Neural crest cell (in vitro differentiated cells): ENCODE results near the gene KIFAP3. TPM values are rescaled to one million over a fixed set of nuclear protein-coding genes. Genes with fewer than 3 reads are reported as not detected.

Source experiments
- DNase-seq: peaks from one replicate; pipeline ENCODE4 v3.0.0; 2021; ENCODE audit warnings: low read depth, mixed read lengths, low spot score
- H3K27ac Mint-ChIP-seq: one replicate; pipeline ENCODE4 v1.8.0; 2021; ENCODE audit warnings: mild to moderate bottlenecking, mixed read lengths; ENCODE audit not compliant: unreplicated experiment
- H3K27me3 Mint-ChIP-seq: 2 replicates; pipeline ENCODE4 v1.8.0; 2021; ENCODE audit warnings: low read depth, mild to moderate bottlenecking, mixed read lengths
- H3K36me3 Mint-ChIP-seq: 2 replicates; pipeline ENCODE4 v1.8.0; 2021; ENCODE audit warnings: low read depth, mild to moderate bottlenecking, mixed read lengths
- H3K4me1 Mint-ChIP-seq: 2 replicates; pipeline ENCODE4 v1.8.0; 2021; ENCODE audit warnings: mixed read lengths
- H3K4me3 Mint-ChIP-seq: one replicate; pipeline ENCODE4 v1.8.0; 2021; ENCODE audit warnings: mild to moderate bottlenecking, mixed read lengths
- H3K9me3 Mint-ChIP-seq: 2 replicates; pipeline ENCODE4 v1.8.0; 2021; ENCODE audit warnings: mixed read lengths
- total RNA-seq: library from RNA; stranded (reverse); gene quantifications from 2 replicates; pipeline ENCODE4 v1.2.1, GENCODE V29; 2021
- TF ChIP-seq, protein P1 (sequence below): fragments of 200-600 bp; sonication (generic); conservative IDR thresholded peaks from 2 replicates; pipeline ENCODE4 v1.5.0; 2021; ENCODE audit warnings: antibody characterized with exemption, mild to moderate bottlenecking

KIFAP3 gene
- total RNA-seq, 1 donor from 2014 or later, result 19.6 TPM

DNA sequence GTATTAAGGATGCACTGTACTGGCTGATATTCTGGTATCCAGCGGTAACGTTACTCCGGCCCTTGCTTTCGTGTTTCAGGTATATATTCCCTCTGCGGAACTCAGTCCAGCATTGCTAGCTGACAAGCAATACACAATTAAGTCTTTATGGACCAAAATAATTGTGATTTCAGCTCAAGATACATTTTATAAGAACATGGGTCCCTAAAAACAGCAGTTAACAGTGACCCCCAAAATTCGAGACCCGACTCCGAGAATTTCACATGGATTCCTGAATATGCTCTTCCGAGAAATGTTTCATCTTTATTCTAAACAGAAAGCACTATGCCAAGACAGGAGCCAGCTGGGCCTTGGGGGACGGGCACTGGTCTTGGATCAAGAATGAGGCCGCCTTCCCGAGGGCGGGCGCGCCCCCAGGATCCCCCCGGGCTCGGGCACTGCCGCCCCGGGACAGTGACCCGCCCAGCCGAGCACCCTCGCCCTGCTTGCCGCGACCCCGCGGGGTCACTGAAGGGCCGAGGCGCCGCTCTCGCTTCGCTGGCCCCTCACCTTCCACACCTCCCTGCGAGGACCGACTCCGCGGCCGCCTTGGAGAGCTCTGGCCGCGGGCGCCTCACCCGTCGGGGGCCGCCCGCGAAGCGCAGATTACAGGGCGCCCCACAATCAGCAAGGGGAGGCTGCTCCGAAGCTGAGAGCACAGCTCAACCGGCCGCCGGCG lies 181.4 kb downstream of the KIFAP3 start:
- Mint-ChIP-seq H3K27me3 (peaks cover 21% of the 10 kb centered on the region), H3K9me3 (no peaks in the 10 kb centered on the region), H3K4me3 (peak overlapping the region; percentile 91), H3K36me3 (no peaks in the 10 kb centered on the region), H3K27ac (peak overlapping the region; percentile 15), H3K4me1 (peaks cover 26% of the 10 kb centered on the region)
- TF ChIP-seq, protein P1, sequence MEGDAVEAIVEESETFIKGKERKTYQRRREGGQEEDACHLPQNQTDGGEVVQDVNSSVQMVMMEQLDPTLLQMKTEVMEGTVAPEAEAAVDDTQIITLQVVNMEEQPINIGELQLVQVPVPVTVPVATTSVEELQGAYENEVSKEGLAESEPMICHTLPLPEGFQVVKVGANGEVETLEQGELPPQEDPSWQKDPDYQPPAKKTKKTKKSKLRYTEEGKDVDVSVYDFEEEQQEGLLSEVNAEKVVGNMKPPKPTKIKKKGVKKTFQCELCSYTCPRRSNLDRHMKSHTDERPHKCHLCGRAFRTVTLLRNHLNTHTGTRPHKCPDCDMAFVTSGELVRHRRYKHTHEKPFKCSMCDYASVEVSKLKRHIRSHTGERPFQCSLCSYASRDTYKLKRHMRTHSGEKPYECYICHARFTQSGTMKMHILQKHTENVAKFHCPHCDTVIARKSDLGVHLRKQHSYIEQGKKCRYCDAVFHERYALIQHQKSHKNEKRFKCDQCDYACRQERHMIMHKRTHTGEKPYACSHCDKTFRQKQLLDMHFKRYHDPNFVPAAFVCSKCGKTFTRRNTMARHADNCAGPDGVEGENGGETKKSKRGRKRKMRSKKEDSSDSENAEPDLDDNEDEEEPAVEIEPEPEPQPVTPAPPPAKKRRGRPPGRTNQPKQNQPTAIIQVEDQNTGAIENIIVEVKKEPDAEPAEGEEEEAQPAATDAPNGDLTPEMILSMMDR, result no peak
- peak; percentile 32 for DNase-seq

DNA sequence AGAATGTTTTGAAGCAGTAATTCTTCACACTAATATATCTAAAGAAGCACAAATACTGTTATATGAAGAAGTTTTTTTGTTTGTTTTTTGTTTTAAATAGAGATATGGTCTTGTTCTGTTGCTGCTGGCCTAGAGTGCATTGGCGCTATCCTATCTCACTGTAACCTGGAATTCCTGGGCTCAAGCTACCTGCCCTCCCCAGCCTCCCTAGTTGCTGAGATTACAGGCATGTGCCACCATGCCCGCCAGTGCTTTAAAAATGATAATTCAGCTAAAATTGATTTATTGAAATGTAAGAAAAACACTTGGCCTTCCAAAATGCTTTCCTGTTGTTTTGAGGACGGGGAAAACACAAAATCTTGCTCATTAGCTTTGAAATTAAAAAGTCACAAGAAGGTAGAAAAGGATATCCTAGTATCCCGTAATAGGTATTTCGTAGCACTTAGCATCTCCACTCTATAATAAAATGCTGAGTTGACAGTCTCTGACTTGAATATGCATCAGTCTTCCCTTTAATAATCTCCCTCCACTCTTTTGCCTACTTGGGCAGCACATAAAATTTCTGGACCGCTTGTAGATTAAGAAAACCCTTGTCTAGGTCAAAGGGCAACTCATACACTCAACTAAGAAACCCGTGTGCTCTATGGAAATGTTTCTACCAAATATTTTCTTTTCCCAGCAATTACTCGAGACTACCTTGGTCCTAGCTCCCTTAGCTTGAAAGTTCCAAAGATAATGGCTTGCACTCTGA lies 182.1 kb downstream of the KIFAP3 start:
- TF ChIP-seq, protein P1, result no peak
- Mint-ChIP-seq H3K9me3 (no peaks in the 10 kb centered on the region), H3K4me3 (peak overlapping the region; percentile 91), H3K27me3 (peaks cover 15% of the 10 kb centered on the region), H3K27ac (peak overlapping the region; percentile 15), H3K4me1 (peaks cover 26% of the 10 kb centered on the region), H3K36me3 (no peaks in the 10 kb centered on the region)
- DNase-seq, result no peak

DNA sequence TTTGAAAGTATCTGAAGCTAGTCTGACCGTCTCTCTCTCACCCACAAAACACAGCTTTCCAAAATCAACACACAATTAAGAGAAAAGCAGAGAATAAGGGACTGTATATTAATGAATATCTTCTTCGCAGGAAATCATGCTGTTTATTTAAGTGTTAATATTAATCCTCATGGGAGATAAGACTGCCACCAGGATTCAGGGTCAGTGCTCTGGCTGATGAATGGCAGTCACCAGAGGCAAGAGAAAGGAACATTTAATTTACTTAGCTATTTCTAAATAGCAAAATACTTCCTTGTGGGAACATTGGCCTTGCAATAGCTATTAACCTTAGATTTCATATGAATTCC lies 183.0 kb downstream of the KIFAP3 start:
- TF ChIP-seq, protein P1, result no peak
- H3K27me3 Mint-ChIP-seq, result peaks cover 7% of the 10 kb centered on the region
- no peaks in the 10 kb centered on the region for H3K36me3 Mint-ChIP-seq
- H3K4me1 Mint-ChIP-seq, result peaks cover 26% of the 10 kb centered on the region
- no peak for DNase-seq
- H3K9me3 Mint-ChIP-seq, result no peaks in the 10 kb centered on the region
- no peak overlapping the region for H3K27ac Mint-ChIP-seq
- H3K4me3 Mint-ChIP-seq, result peak overlapping the region; percentile 54

DNA sequence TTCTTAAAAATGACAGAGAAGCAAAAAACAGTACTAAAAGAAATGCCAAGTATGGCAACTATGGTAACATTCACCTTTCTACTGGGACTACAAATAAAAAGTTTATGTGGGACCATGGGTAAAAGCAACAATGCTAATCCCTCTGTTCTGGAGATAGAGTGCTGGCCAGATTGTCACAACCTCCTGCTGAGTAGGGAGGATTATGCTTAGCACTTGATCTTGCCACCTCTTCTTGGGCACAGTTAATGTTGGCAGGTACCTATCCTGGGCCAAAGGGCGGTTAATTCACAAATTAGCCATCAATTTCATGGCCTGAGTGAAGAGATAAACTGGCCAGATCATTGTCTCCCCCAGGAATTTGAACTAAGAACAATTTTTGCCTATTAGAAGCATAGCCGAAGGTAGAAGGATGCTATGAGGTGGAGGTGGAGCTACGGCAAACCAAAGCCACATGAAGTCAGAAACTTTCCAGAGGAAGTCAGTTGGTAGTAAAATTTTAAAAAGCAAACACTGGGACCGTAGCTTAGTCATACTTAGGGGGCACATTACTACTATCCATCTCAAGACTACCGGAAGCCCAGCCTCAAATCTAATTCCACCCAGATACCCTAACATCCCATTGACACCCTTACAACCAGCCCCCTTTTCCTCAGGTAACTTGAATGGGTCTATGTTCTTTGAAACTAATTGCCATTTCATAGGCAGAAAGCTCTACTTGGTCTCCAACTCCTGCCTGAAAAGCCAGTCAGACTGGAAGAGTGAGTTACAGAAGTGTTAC lies 183.5 kb downstream of the KIFAP3 start:
- Mint-ChIP-seq H3K27me3 (peaks cover 1% of the 10 kb centered on the region), H3K9me3 (no peaks in the 10 kb centered on the region), H3K4me1 (peaks cover 26% of the 10 kb centered on the region), H3K27ac (no peak overlapping the region), H3K36me3 (no peaks in the 10 kb centered on the region), H3K4me3 (peak overlapping the region; percentile 82)
- DNase-seq, result no peak
- TF ChIP-seq, protein P1, result no peak

DNA sequence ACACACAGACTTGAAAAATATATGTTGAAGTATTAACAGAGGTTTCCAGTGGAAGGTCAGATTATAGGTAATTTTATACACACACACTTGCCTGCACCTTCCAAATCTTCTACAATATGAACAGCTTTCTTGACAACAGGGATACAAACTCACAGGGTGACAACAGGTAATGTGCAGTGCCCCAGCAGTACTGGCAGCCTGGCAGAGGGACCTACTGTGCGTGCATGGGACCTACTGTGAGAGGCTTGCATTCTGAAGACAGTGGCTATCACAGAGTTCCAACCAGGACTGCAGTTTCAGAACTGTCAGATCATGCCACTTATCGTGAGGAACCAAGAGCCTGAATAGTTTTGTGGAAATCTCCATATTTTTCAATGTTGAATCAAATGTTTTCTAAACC lies 184.6 kb downstream of the KIFAP3 start:
- no peak overlapping the region for H3K27ac Mint-ChIP-seq
- H3K9me3 Mint-ChIP-seq, result no peaks in the 10 kb centered on the region
- no peak overlapping the region for H3K4me3 Mint-ChIP-seq
- DNase-seq, result no peak
- H3K27me3 Mint-ChIP-seq, result no peaks in the 10 kb centered on the region
- no peaks in the 10 kb centered on the region for H3K36me3 Mint-ChIP-seq
- peaks cover 26% of the 10 kb centered on the region for H3K4me1 Mint-ChIP-seq
- TF ChIP-seq, protein P1, result no peak
